K562 (cell line): ENCODE results near the gene IRF9. TPM values are rescaled to one million over a fixed set of nuclear protein-coding genes. Genes with fewer than 3 reads are reported as not detected.

ENCODE experiments used
- ATF1 ChIP-seq, 2 experiments: fragments of 450-650 bp in 1 of 2; IDR thresholded peaks; 2 replicates each; pipeline ENCODE4 v1.6.1; 2016; ENCODE audit warnings: missing compliant biosample characterization in 1 of 2, missing genetic modification characterization in 1 of 2
- COPS2 ChIP-seq: fragments of 450-650 bp; conservative IDR thresholded peaks from 2 replicates; pipeline ENCODE4 v1.6.1; 2016; ENCODE audit warnings: mild to moderate bottlenecking, moderate library complexity
- CTBP1 ChIP-seq: fragments of 450-650 bp; IDR thresholded peaks from 2 replicates; pipeline ENCODE4 v1.6.1; 2016; ENCODE audit warnings: borderline replicate concordance
- GTF2A2 ChIP-seq: IDR thresholded peaks from 2 replicates; pipeline ENCODE4 v1.6.1; 2016; ENCODE audit warnings: mild to moderate bottlenecking, missing genetic modification characterization, missing compliant biosample characterization
- HSF4 ChIP-seq: fragments of 250-450 bp; sonication (Bioruptor Pico); IDR thresholded peaks from 2 replicates; pipeline ENCODE4 v2.1.2; 2022; ENCODE audit warnings: mild to moderate bottlenecking, moderate library complexity, borderline replicate concordance
- KDM5B ChIP-seq: fragments of 200-600 bp; sonication (generic); IDR thresholded peaks from 2 replicates; pipeline ENCODE4 v1.6.1; 2012; ENCODE audit warnings: low read depth, mild to moderate bottlenecking, moderate library complexity, low read length, control low read depth, inconsistent platforms; ENCODE audit not compliant: insufficient replicate concordance
- MAFK ChIP-seq: IDR thresholded peaks from 2 replicates; pipeline ENCODE4 v1.6.1; 2011; ENCODE audit warnings: low read length, improper control_type of control experiment
- PML ChIP-seq: IDR thresholded peaks from 2 replicates; pipeline ENCODE4 v1.6.1; 2012; ENCODE audit warnings: low read length, inconsistent platforms
- SMARCA4 ChIP-seq: fragments of 450-650 bp; IDR thresholded peaks from 2 replicates; pipeline ENCODE4 v1.6.1; 2016
- SREBF1 ChIP-seq: fragments of 150-350 bp; IDR thresholded peaks from 2 replicates; pipeline ENCODE4 v1.6.1; 2014; ENCODE audit warnings: antibody characterized with exemption, low read depth, low read length, borderline replicate concordance
- STAT5A ChIP-seq: IDR thresholded peaks from 2 replicates; pipeline ENCODE4 v1.6.1; 2012; ENCODE audit warnings: low read length, inconsistent platforms, borderline replicate concordance
- TCFL5 ChIP-seq: fragments of 250-450 bp; sonication (Bioruptor Pico); conservative IDR thresholded peaks from 2 replicates; pipeline ENCODE4 v1.6.1; 2021; ENCODE audit warnings: mild to moderate bottlenecking, moderate library complexity, matching md5 sums
- ZNF133 ChIP-seq: fragments of 250-450 bp; sonication (Bioruptor Pico); IDR thresholded peaks from 2 replicates; pipeline ENCODE4 v1.4.0; 2020; ENCODE audit warnings: mild to moderate bottlenecking
- ZNF23 ChIP-seq: fragments of 250-450 bp; sonication (Bioruptor Pico); IDR thresholded peaks from 2 replicates; pipeline ENCODE4 v1.4.0; 2020; ENCODE audit warnings: mild to moderate bottlenecking
- ZNF717 ChIP-seq: fragments of 250-450 bp; sonication (Bioruptor Pico); IDR thresholded peaks from 2 replicates; pipeline ENCODE4 v1.5.0; 2021
- ZSCAN29 ChIP-seq: fragments of 450-650 bp; IDR thresholded peaks from 2 replicates; pipeline ENCODE4 v1.6.1; 2017
- polyA plus RNA-seq, 8 experiments: library from polyadenylated mRNA; depleted of rRNA in 4 of 8; stranded (reverse) in 5 of 8; unstranded in 3 of 8; fragments of >200 nt; fragmentation: Nextera tagmentation in 2 of 8; fragmentation: Illumina TruSeq in 1 of 8; extraction: Ambion mirVana in 2 of 8; extraction: Trizol in 1 of 8; gene quantifications; 2 replicates each; pipeline versions ENCODE4 v1.2.1 to v1.2.3, GENCODE V29; 2011 to 2014; ENCODE audit warnings: inconsistent platforms in 1 of 8, missing spikeins in 1 of 8
- total RNA-seq, 7 experiments: library from RNA; depleted of rRNA in 6 of 7; stranded (reverse); fragments of >200 nt in 6 of 7; fragmentation: Illumina TruSeq in 2 of 7; extraction: Trizol in 2 of 7; gene quantifications; 2 replicates each; pipeline versions ENCODE4 v1.2.1 to v1.2.3, GENCODE V29; 2011 to 2021; ENCODE audit warnings: low replicate concordance in 1 of 7
- TF ChIP-seq, protein P1 (sequence below): fragments of 250-450 bp; sonication (Bioruptor Pico); IDR thresholded peaks from 2 replicates; pipeline ENCODE4 v1.5.0; 2021; ENCODE audit warnings: mild to moderate bottlenecking, moderate library complexity
- TF ChIP-seq, protein P2 (sequence below): fragments of 250-450 bp; sonication (Bioruptor Pico); IDR thresholded peaks from 2 replicates; pipeline ENCODE4 v1.8.0; 2021; ENCODE audit warnings: borderline replicate concordance, mild to moderate bottlenecking, moderate library complexity; ENCODE audit not compliant: poor library complexity, severe bottlenecking
- TF ChIP-seq, protein P3 (sequence below): fragments of 250-450 bp; sonication (Bioruptor Pico); IDR thresholded peaks from 2 replicates; pipeline ENCODE4 v1.5.0; 2020; ENCODE audit warnings: mild to moderate bottlenecking
- TF ChIP-seq, protein P4 (sequence below): IDR thresholded peaks from 3 replicates; pipeline ENCODE4 v1.6.1; 2011; ENCODE audit warnings: borderline replicate concordance, mild to moderate bottlenecking, moderate library complexity; ENCODE audit not compliant: insufficient read length; ENCODE audit errors: extremely low read depth

Gene IRF9
- total and polyA plus RNA-seq, 9 of the 15 experiments (the other 6 are each of a cell fraction or from before 2014, with no cell fraction given): 0.79 to 14.8 (median 6.1) TPM

DNA sequence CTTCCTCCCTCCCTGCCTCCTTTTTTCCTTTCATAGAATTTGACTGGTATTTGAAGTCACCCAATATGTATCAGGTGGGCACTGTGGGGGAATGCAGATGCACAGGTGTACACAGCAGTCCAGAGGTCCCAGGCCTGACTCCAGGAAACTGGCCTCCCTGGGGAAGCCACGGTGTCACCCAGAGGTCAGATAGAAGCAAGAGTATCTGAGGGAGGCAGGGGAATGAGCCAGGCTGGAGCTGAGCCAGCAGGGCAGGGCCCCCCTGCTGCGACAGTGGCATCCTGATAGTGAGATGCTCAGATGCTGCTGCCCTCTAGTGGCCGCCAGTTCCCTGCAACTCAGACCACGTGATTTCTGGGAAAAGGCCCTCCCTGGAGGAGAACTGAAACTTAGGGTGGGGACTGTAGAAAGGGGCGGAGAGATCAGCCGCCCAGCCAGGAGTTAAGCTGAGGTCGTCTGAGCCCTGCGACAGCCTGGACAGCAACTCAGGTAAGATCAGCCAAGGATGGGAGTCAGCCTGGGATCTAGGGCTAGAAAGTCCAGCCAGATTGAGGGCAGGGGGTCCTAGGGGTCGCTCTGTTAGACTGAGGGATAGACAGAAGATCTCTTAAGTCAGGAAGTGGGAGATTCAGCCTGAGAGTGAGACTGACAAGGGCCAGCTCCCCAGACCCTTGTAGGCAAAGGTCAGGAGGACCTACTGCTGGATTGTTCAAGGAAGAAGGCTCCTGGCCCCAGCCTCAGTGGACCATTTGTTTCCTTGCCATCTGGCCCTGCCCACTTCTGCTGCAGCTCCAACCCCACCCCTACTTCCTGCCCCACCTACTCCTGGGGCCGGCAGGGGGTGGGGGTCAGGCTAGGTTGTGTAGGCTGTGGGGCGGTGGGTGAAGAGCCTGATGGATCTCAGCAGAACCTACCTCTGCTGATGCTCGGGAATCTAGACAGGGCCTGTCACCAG is at the start of gene IRF9 (continued):
- TF ChIP-seq HSF4 (CRISPR knock-in tag) (no peak), ZNF717 (no peak), ZNF133 (CRISPR knock-in tag) (no peak), ZNF23 (CRISPR knock-in tag) (no peak), COPS2 (no peak), STAT5A (peak; percentile 76), GTF2A2 (no peak), CTBP1 (peak; percentile 96), KDM5B (peak; percentile 37), ATF1 (CRISPR knock-in tag; IDR thresholded peaks at IDR 0.05) (no peak), ATF1 (tag; IDR thresholded peaks at IDR 0.05) (peak; percentile 42; the same call in 1 of the 2 replicates), ZSCAN29 (no peak), SMARCA4 (0 out of 2 replicates have a peak, but pooled peaks have one; percentile 29), PML (no peak), TCFL5 (CRISPR knock-in tag) (no peak), MAFK (0 out of 2 replicates have a peak, but pooled peaks have one; percentile 2), SREBF1 (no peak)
- TF ChIP-seq, protein P1, sequence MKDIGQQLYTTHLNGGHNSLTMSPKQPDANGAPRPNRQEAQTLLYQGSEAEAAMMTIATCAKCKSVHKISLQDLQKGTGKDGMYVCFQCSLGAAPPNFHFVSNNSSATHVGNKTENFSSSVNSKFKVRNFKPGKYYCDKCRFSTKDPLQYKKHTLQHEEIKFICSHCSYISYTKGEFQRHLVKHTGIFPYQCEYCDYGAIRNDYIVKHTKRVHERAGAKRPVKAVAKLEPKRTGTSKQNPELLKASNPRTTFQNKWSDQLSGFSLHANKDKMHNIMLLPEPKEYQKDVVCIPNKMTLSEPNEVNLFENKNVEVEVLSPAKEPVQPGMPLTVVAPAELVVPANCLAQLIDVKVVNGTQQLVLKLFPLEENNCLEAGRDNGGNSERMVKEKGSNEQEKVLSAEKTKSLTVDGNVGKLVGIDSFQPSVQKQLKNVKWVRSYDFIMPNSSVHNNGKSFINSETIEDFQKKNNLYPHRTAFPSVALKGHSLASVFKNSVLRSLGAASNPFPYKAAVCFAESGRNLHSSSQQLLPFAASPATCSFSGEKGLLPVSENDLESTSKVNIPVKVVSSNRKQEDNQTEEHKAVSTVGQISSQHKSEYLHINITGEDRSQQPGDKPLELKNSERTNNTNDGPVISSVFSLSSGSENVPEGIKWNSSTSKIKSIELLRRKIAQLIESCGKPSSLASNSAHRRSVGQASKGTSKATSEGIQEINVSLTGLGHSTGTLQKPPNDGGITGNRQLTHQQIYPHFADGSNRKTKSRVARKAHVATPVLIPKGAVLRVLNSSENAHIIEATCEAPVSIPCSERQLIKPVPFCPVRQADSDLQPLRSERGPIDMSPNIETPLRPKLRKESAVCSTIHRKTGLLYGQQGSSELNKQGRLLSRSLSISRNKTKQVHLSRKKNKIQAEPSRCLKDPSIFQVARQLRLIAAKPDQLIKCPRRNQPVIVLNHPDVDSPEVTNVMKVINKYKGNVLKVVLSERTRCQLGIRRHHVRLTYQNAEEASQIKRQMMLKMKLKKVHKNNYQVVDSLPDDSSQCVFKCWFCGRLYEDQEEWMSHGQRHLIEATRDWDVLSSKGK (CRISPR knock-in tag): no peak
- TF ChIP-seq, protein P2, sequence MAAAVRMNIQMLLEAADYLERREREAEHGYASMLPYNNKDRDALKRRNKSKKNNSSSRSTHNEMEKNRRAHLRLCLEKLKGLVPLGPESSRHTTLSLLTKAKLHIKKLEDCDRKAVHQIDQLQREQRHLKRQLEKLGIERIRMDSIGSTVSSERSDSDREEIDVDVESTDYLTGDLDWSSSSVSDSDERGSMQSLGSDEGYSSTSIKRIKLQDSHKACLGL (CRISPR knock-in tag): no peak
- TF ChIP-seq, protein P3, sequence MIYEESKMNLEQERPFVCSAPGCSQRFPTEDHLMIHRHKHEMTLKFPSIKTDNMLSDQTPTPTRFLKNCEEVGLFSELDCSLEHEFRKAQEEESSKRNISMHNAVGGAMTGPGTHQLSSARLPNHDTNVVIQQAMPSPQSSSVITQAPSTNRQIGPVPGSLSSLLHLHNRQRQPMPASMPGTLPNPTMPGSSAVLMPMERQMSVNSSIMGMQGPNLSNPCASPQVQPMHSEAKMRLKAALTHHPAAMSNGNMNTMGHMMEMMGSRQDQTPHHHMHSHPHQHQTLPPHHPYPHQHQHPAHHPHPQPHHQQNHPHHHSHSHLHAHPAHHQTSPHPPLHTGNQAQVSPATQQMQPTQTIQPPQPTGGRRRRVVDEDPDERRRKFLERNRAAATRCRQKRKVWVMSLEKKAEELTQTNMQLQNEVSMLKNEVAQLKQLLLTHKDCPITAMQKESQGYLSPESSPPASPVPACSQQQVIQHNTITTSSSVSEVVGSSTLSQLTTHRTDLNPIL (CRISPR knock-in tag): no peak
- TF ChIP-seq, protein P4, sequence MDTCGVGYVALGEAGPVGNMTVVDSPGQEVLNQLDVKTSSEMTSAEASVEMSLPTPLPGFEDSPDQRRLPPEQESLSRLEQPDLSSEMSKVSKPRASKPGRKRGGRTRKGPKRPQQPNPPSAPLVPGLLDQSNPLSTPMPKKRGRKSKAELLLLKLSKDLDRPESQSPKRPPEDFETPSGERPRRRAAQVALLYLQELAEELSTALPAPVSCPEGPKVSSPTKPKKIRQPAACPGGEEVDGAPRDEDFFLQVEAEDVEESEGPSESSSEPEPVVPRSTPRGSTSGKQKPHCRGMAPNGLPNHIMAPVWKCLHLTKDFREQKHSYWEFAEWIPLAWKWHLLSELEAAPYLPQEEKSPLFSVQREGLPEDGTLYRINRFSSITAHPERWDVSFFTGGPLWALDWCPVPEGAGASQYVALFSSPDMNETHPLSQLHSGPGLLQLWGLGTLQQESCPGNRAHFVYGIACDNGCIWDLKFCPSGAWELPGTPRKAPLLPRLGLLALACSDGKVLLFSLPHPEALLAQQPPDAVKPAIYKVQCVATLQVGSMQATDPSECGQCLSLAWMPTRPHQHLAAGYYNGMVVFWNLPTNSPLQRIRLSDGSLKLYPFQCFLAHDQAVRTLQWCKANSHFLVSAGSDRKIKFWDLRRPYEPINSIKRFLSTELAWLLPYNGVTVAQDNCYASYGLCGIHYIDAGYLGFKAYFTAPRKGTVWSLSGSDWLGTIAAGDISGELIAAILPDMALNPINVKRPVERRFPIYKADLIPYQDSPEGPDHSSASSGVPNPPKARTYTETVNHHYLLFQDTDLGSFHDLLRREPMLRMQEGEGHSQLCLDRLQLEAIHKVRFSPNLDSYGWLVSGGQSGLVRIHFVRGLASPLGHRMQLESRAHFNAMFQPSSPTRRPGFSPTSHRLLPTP: no peak
